ENCODE data around the gene TTC28. TPM values are rescaled to one million over a fixed set of nuclear protein-coding genes. Genes with fewer than 3 reads are reported as not detected.

Gene TTC28
- total and polyA plus RNA-seq, 2 donors (not counting 3 experiments of a cell fraction or from before 2014, with no cell fraction given): 16.5 to 51.1 TPM

- H3K27me3 ChIP-seq (ENCODE audit: control insufficient read depth in 2 of 2, insufficient read depth in 2 of 2, low read length in 2 of 2): no peaks in the 10 kb centered on the region
- ChIA-PET POLR2A (no interaction called here), CTCF (no interaction called here)
- peaks cover 22% of the 10 kb centered on the region for H3K4me1 ChIP-seq (ENCODE audit: control insufficient read depth, extremely low read depth, insufficient read depth, low read length)
- dilution Hi-C loops (cut with MboI; ENCODE audit: extremely low pct_ligation_motif_present, low sequenced_read_pairs) (no loop called here), intact Hi-C loops (cut with micrococcal nuclease) (no loop called here)
- FAIRE-seq (no peak), DNase-seq (ENCODE audit: low read depth, low spot score) (no peak)
- H3K4me3 ChIP-seq (replicated peaks in 1 of 3; ENCODE audit: insufficient read depth in 1 of 3, low read depth in 1 of 3, low read length in 3 of 3): no peak overlapping the region
- no peak overlapping the region for H3K9ac ChIP-seq (replicated peaks; ENCODE audit: extremely low read depth, insufficient read depth, low read length)
- H2AFZ ChIP-seq (ENCODE audit: low read depth, low read length): no peak overlapping the region
- no TSS peak for BruUV-seq (replicated peaks)
- no peak overlapping the region for H3K27ac ChIP-seq (ENCODE audit: insufficient read depth, low read depth, low read length)
- no peaks in the 10 kb centered on the region for H3K9me1 ChIP-seq (replicated peaks; ENCODE audit: control insufficient read depth, extremely low read depth, insufficient read depth, low read length)
- H3K79me2 ChIP-seq (ENCODE audit: control insufficient read depth, insufficient read depth, low read length): no peaks in the 10 kb centered on the region
- H4K20me1 ChIP-seq (replicated peaks; ENCODE audit: control insufficient read depth, extremely low read depth, insufficient read depth, low read length): no peaks in the 10 kb centered on the region
- no peaks in the 10 kb centered on the region for H3K9me3 ChIP-seq (replicated peaks; ENCODE audit: control insufficient read depth, insufficient read depth, low read length)
- TF ChIP-seq JUN (IDR thresholded peaks at IDR 0.05; ENCODE audit: borderline replicate concordance, insufficient read depth, insufficient read length, low read depth) (no peak), GATA2 (IDR thresholded peaks at IDR 0.05; ENCODE audit: insufficient read depth, insufficient read length, low read depth, low read length) (no peak), CTCF (IDR thresholded peaks at IDR 0.05; ENCODE audit: extremely low read depth in 1 of 2, insufficient read depth in 1 of 2, low read depth in 1 of 2, low read length in 2 of 2) (no peak), MYC (IDR thresholded peaks at IDR 0.05; ENCODE audit: low read depth, low read length) (no peak), FOS (IDR thresholded peaks at IDR 0.05; ENCODE audit: borderline replicate concordance, insufficient read depth, low read length) (no peak)
- no peak overlapping the region for H3K4me2 ChIP-seq (ENCODE audit: insufficient read depth, low read length)
- H3K36me3 ChIP-seq (ENCODE audit: control insufficient read depth in 2 of 2, extremely low read depth in 1 of 2, insufficient read depth in 2 of 2, low read length in 2 of 2): peaks cover 0 to 2% of the 10 kb centered on the region in 2 experiments
Observed at GRCh38 chr22:28715611-28716010, 36.0 kb upstream of the TTC28 start.

GRCh38 chr22:28714043-28714628 is 34.5 kb upstream of the TTC28 start:
- no peak for TF ChIP-seq MAX (IDR thresholded peaks at IDR 0.05; ENCODE audit: insufficient read depth, insufficient read length)
- no peak for TF ChIP-seq JUN (IDR thresholded peaks at IDR 0.05; ENCODE audit: borderline replicate concordance, insufficient read depth, insufficient read length, low read depth)
- TF ChIP-seq CTCF (IDR thresholded peaks at IDR 0.05; ENCODE audit: extremely low read depth in 1 of 2, insufficient read depth in 1 of 2, low read depth in 1 of 2, low read length in 2 of 2): no peak
- TF ChIP-seq FOS (IDR thresholded peaks at IDR 0.05; ENCODE audit: borderline replicate concordance, insufficient read depth, low read length): no peak
- TF ChIP-seq EZH2 (IDR thresholded peaks at IDR 0.05; ENCODE audit: borderline replicate concordance, low read depth, low read length, severe bottlenecking): no peak
- no peak for TF ChIP-seq POLR2A (IDR thresholded peaks at IDR 0.05; ENCODE audit: low read depth, low read length)
- TF ChIP-seq MYC (IDR thresholded peaks at IDR 0.05; ENCODE audit: low read depth, low read length): no peak
- TF ChIP-seq POLR2AphosphoS5 (IDR thresholded peaks at IDR 0.05; ENCODE audit: insufficient read depth, low read depth, low read length): no peak
- no peak for TF ChIP-seq GATA2 (IDR thresholded peaks at IDR 0.05; ENCODE audit: insufficient read depth, insufficient read length, low read depth, low read length)
- H3K36me3 ChIP-seq (ENCODE audit: control insufficient read depth in 2 of 2, extremely low read depth in 1 of 2, insufficient read depth in 2 of 2, low read length in 2 of 2): no peaks in the 10 kb centered on the region
- intact Hi-C loops (cut with micrococcal nuclease) (no loop called here), dilution Hi-C loops (cut with MboI; ENCODE audit: extremely low pct_ligation_motif_present, low sequenced_read_pairs) (no loop called here)
- no peak for FAIRE-seq
- H3K9me3 ChIP-seq (replicated peaks; ENCODE audit: control insufficient read depth, insufficient read depth, low read length): no peaks in the 10 kb centered on the region
- ChIA-PET CTCF (no interaction called here), POLR2A (no interaction called here)
- H4K20me1 ChIP-seq (replicated peaks; ENCODE audit: control insufficient read depth, extremely low read depth, insufficient read depth, low read length): no peaks in the 10 kb centered on the region
- no peak overlapping the region for H3K27ac ChIP-seq (ENCODE audit: insufficient read depth, low read depth, low read length)
- H2AFZ ChIP-seq (ENCODE audit: low read depth, low read length): no peak overlapping the region
- no peaks in the 10 kb centered on the region for H3K9me1 ChIP-seq (replicated peaks; ENCODE audit: control insufficient read depth, extremely low read depth, insufficient read depth, low read length)
- H3K4me1 ChIP-seq (ENCODE audit: control insufficient read depth, extremely low read depth, insufficient read depth, low read length): peaks cover 35% of the 10 kb centered on the region
- H3K27me3 ChIP-seq (ENCODE audit: control insufficient read depth in 2 of 2, insufficient read depth in 2 of 2, low read length in 2 of 2): no peaks in the 10 kb centered on the region
- no TSS peak for BruUV-seq (replicated peaks)
- DNase-seq (ENCODE audit: low read depth, low spot score): peak; percentile 38
- H3K9ac ChIP-seq (replicated peaks; ENCODE audit: extremely low read depth, insufficient read depth, low read length): no peak overlapping the region
- H3K79me2 ChIP-seq (ENCODE audit: control insufficient read depth, insufficient read depth, low read length): no peaks in the 10 kb centered on the region
- no peak overlapping the region for H3K4me2 ChIP-seq (ENCODE audit: insufficient read depth, low read length)
- H3K4me3 ChIP-seq (replicated peaks in 1 of 3; ENCODE audit: insufficient read depth in 1 of 3, low read depth in 1 of 3, low read length in 3 of 3): no peak overlapping the region

Measured in endothelial cell of umbilical vein (primary cell).